Panc1 (cell line): ENCODE results near the gene AP3M1. TPM values are rescaled to one million over a fixed set of nuclear protein-coding genes. Genes with fewer than 3 reads are reported as not detected.

Source experiments
- ATAC-seq: fragments of 200-7000 bp; cut with Tn5 transposase; 2 replicates; pipeline ENCODE4 v1.9.1; 2020; ENCODE audit warnings: mild to moderate bottlenecking, moderate library complexity
- BruUV-seq: library from RNA; stranded (reverse); fragments of 400-500 nt; replicated peaks from 2 replicates; lab custom pipeline; 2021; lab: Mats Ljungman, UMichigan
- CTCF ChIA-PET: fragments of 300-600 bp; sonication (Branson Sonifier 250); formaldehyde crosslinking; loops from one replicate; lab custom pipeline; 2022; ENCODE audit warnings: antibody characterized with exemption; lab: Charles Lee
- POLR2A ChIA-PET: fragments of 300-600 bp; sonication (Branson Sonifier 250); formaldehyde crosslinking; loops from one replicate; lab custom pipeline; 2022; ENCODE audit warnings: antibody characterized with exemption; lab: Charles Lee
- DNase-seq: peaks from one replicate; pipeline ENCODE4 v3.0.0-alpha.2; 2010; ENCODE audit warnings: low read depth, low spot score
- H3K27ac ChIP-seq: 2 replicates; pipeline ENCODE4 v1.5.1; 2011; ENCODE audit warnings: mild to moderate bottlenecking, low read length, inconsistent platforms
- H3K27me3 ChIP-seq: fragments of 200-500 bp; sonication (Bioruptor generic); 2 replicates; pipeline ENCODE4 v1.6.0; 2014; ENCODE audit warnings: low read length, inconsistent platforms; ENCODE audit not compliant: control insufficient read depth, insufficient read depth
- H3K36me3 ChIP-seq: fragments of 200-500 bp; sonication (Bioruptor generic); 2 replicates; pipeline ENCODE4 v1.5.1; 2014; ENCODE audit warnings: inconsistent platforms, mild to moderate bottlenecking, low read length, moderate library complexity; ENCODE audit not compliant: control insufficient read depth, insufficient read depth
- H3K4me1 ChIP-seq: 2 replicates; pipeline ENCODE4 v1.5.1; 2011; ENCODE audit warnings: inconsistent platforms, mild to moderate bottlenecking, low read length, moderate library complexity; ENCODE audit not compliant: control insufficient read depth, insufficient read depth
- H3K4me3 ChIP-seq, 2 experiments: 2 replicates each; pipeline ENCODE4 v1.5.1; 2011 to 2012; ENCODE audit warnings: low read depth in 2 of 2, low read length in 2 of 2, mild to moderate bottlenecking in 2 of 2, inconsistent platforms in 1 of 2, moderate library complexity in 1 of 2
- H3K9me3 ChIP-seq: fragments of 200-500 bp; sonication (Bioruptor generic); 2 replicates; pipeline ENCODE4 v1.5.1; 2014; ENCODE audit warnings: low read depth, mild to moderate bottlenecking, inconsistent platforms, low read length, moderate library complexity; ENCODE audit not compliant: control insufficient read depth, insufficient read depth
- CTCF ChIP-seq: fragments of 450-650 bp; IDR thresholded peaks from 2 replicates; pipeline ENCODE4 v1.5.1; 2017; ENCODE audit warnings: mild to moderate bottlenecking
- POLR2AphosphoS5 ChIP-seq: IDR thresholded peaks from 2 replicates; pipeline ENCODE4 v1.6.1; 2012; ENCODE audit warnings: mild to moderate bottlenecking, low read depth, low read length, moderate library complexity
- SIN3A ChIP-seq: IDR thresholded peaks from 2 replicates; pipeline ENCODE4 v1.6.1; 2012; ENCODE audit warnings: low read depth, mild to moderate bottlenecking, low read length, moderate library complexity, borderline replicate concordance; ENCODE audit not compliant: insufficient read depth
- TCF7L2 ChIP-seq: IDR thresholded peaks from 2 replicates; pipeline ENCODE4 v1.6.1; 2011; ENCODE audit warnings: mild to moderate bottlenecking, low read depth, low read length, inconsistent platforms
- in situ Hi-C: cut with HindIII; loops from 2 replicates; pipeline ENCODE4 v1.10.0; 2016; ENCODE audit warnings: low sequenced_read_pairs, low pct_unique_long_range_greater_than_20kb
- intact Hi-C: fragments of 100-400 bp; cut with micrococcal nuclease; formaldehyde crosslinking; loops from one replicate; pipeline ENCODE4 v1.10.0; 2022; ENCODE audit not compliant: unreplicated experiment
- total RNA-seq: library from RNA; stranded (reverse); gene quantifications from one replicate; pipeline ENCODE4 v1.2.1, GENCODE V29; 2021; ENCODE audit not compliant: unreplicated experiment
- TF ChIP-seq, protein P1 (sequence below), 2 experiments: IDR thresholded peaks; 2 replicates each; pipeline ENCODE4 v1.6.1; 2011 to 2012; ENCODE audit warnings: low read depth in 2 of 2, control low read depth in 1 of 2, low read length in 1 of 2, mild to moderate bottlenecking in 1 of 2, moderate library complexity in 1 of 2; ENCODE audit not compliant: insufficient read depth in 1 of 2

AP3M1 gene
- total RNA-seq, 1 experiment from 2014 or later: 51.5 TPM

- H3K36me3 ChIP-seq: peaks cover 62% of the 10 kb centered on the region
- BruUV-seq: no TSS peak
- intact Hi-C loops: no loop called here
- CTCF ChIA-PET: interaction anchor here (0.5 kb wide), 1 partner anchor 52 kb away, joined by 3 read pairs; no protein-coding TSS in a partner anchor
- no peaks in the 10 kb centered on the region for H3K9me3 ChIP-seq
- TF ChIP-seq CTCF: peak; percentile 68
- 0 out of 2 replicates have a peak, but pooled peaks have one; percentile 3 for TF ChIP-seq POLR2AphosphoS5
- no peak for TF ChIP-seq TCF7L2
- ATAC-seq: peak; percentile 48; the same call in 1 of the 2 replicates
- POLR2A ChIA-PET: no interaction called here
- no peak overlapping the region for H3K4me3 ChIP-seq
- H3K4me1 ChIP-seq: no peaks in the 10 kb centered on the region
- no peak for DNase-seq
- no peaks in the 10 kb centered on the region for H3K27me3 ChIP-seq
- H3K27ac ChIP-seq: no peak overlapping the region
- in situ Hi-C loops: no loop called here
Measured at GRCh38 chr10:74103560-74104258, 46.9 kb downstream of the AP3M1 start.

GRCh38 chr10:74099836-74100235, 50.8 kb downstream of the AP3M1 start:
- no peaks in the 10 kb centered on the region for H3K9me3 ChIP-seq
- in situ Hi-C loops (no loop called here), intact Hi-C loops (no loop called here)
- H3K27ac ChIP-seq: no peak overlapping the region
- CTCF ChIA-PET: no interaction called here
- ATAC-seq: no peak
- no peaks in the 10 kb centered on the region for H3K4me1 ChIP-seq
- BruUV-seq: no TSS peak
- no peaks in the 10 kb centered on the region for H3K27me3 ChIP-seq
- no peak overlapping the region for H3K4me3 ChIP-seq
- DNase-seq: no peak
- peaks cover 76% of the 10 kb centered on the region for H3K36me3 ChIP-seq
- POLR2A ChIA-PET: interaction anchor here (0.6 kb wide), 1 partner anchor 179 kb away, joined by 7 read pairs; no protein-coding TSS in a partner anchor
- TF ChIP-seq, protein P1, sequence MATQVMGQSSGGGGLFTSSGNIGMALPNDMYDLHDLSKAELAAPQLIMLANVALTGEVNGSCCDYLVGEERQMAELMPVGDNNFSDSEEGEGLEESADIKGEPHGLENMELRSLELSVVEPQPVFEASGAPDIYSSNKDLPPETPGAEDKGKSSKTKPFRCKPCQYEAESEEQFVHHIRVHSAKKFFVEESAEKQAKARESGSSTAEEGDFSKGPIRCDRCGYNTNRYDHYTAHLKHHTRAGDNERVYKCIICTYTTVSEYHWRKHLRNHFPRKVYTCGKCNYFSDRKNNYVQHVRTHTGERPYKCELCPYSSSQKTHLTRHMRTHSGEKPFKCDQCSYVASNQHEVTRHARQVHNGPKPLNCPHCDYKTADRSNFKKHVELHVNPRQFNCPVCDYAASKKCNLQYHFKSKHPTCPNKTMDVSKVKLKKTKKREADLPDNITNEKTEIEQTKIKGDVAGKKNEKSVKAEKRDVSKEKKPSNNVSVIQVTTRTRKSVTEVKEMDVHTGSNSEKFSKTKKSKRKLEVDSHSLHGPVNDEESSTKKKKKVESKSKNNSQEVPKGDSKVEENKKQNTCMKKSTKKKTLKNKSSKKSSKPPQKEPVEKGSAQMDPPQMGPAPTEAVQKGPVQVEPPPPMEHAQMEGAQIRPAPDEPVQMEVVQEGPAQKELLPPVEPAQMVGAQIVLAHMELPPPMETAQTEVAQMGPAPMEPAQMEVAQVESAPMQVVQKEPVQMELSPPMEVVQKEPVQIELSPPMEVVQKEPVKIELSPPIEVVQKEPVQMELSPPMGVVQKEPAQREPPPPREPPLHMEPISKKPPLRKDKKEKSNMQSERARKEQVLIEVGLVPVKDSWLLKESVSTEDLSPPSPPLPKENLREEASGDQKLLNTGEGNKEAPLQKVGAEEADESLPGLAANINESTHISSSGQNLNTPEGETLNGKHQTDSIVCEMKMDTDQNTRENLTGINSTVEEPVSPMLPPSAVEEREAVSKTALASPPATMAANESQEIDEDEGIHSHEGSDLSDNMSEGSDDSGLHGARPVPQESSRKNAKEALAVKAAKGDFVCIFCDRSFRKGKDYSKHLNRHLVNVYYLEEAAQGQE (IDR thresholded peaks at IDR 0.05; ENCODE audit: insufficient read depth in 1 of 2, low read depth in 2 of 2, low read length in 1 of 2): no peak
- TF ChIP-seq CTCF: no peak
- TF ChIP-seq POLR2AphosphoS5: no peak
- no peak for TF ChIP-seq SIN3A
- TF ChIP-seq TCF7L2: no peak
